ENCODE measurements around the gene ERF.
"Not testable (repeated sequence)": the region's sequence is repeated elsewhere in the genome, so short reads cannot be mapped to it uniquely, and the experiment has no call there.

The ERF gene

GRCh38 chr19:42275103-42275502 lies 20.2 kb upstream of the ERF start:
- DNase-seq = no peak

GRCh38 chr19:42274065-42274682 lies 19.2 kb upstream of the ERF start:
- no peak for DNase-seq

DNA sequence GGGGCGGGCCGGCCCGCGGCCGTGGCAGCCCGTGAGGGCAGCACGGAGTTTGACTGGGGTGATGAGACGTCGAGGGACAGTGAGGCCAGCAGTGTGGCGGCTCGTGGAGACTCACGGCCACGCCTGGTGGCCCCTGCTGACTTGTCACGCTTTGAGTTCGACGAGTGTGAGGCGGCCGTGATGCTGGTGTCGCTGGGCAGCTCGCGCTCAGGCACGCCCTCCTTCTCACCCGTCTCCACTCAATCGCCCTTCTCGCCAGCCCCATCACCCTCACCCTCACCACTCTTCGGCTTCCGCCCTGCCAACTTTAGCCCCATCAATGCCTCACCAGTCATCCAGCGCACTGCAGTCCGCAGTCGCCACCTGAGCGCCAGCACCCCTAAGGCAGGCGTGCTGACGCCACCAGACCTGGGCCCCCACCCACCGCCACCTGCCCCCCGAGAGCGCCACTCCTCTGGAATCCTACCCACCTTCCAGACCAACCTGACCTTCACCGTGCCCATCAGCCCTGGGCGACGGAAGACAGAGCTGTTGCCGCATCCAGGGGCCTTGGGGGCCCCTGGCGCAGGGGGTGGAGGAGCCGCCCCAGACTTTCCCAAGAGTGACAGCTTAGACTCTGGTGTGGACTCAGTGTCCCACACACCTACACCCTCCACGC lies 18.6 kb upstream of the ERF start:
- no peak for DNase-seq

- DNase-seq = no peak
These were observed 18.1 kb upstream of the ERF start for GRCh38 chr19:42272989-42273406.

GRCh38 chr19:42272535-42272897 lies 17.6 kb upstream of the ERF start:
- no peak for DNase-seq

DNA sequence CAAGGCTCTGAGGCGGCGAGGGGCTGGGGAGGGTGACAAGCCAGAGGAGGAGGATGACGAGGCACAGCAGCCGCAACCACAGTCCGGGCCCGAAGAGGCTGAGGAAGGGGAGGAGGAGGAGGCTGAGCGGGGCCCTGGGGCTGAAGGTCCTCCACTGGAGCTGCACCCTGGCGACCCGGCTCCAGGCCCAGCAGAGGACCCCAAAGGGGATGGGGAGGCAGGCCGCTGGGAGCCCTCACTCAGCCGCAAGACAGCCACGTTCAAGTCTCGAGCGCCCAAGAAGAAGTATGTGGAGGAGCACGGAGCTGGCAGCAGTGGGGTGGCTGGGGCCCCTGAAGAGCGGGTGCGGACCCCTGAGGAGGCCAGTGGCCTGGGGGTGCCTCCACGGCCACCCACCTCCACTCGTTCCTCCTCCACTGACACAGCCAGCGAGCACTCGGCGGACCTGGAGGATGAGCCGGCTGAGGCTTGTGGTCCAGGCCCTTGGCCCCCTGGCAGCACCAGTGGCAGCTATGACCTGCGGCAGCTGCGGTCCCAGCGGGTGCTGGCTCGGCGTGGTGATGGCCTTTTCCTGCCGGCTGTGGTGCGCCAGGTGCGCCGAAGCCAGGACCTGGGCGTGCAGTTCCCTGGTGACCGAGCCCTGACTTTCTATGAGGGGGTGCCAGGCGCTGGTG lies 17.1 kb upstream of the ERF start:
- DNase-seq = no peak

DNA sequence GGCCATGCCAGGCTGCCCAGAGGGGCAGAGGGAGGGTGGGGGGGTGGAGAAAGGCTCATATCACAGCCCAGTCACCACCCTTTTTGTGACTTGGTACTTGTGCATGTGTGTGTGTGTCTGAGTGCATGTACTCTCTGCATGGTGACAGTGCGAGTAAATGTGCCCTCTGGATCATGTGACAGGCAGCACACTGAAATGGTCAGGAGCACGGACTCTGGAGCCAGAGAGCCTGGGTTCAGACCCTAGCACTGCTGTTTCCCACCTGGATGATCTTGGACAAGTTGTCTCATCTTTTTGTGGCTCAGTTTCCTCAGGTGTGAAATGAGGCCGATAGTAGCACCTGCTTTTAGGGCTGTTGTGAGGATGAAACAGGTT lies 16.1 kb upstream of the ERF start:
- no peak for DNase-seq

GRCh38 chr19:42270346-42271044 lies 15.6 kb upstream of the ERF start:
- DNase-seq = peak; percentile 62

DNA sequence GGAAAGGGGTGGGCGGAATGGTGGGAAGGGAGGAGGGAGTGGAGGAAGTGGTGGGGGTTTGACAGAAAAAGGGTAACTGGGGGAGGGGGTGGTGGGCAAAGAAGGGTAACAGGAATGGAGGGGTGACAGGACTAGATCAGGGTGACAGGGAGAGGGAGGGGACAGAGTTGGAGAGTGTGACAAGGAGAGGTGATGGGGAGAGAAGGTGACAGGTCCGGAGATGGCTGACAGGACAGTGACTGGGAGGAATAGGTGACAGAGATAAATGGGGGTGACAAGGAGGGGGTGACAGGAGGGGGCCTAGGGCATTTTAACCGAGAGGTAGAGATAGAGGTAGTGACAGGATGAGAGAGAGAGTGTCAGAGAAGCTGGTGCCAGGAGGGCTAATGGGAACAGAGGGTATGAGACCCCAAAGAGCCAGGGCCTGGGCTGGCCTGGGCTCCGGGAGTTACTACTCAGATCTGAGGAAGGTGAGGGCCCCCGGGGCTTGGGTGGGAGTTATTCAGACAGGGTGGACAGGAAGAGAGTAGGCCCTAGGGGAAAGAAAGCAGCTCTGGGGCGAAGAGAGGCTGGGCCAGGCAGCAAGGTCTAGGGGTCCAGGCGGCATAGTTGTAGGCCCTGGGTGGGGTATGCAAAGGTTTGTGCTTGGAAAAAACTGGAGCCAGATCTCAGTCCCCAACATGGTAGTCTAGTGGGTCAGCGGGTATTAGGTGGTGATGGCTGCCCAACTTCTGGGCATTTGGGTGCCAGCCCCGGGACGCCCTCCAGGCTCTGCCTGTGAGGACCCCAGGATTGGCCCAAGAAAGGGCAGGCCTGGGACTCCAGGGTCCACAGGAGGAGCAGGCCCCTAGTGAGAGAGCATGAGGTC lies 14.8 kb upstream of the ERF start:
- no peak for DNase-seq

DNA sequence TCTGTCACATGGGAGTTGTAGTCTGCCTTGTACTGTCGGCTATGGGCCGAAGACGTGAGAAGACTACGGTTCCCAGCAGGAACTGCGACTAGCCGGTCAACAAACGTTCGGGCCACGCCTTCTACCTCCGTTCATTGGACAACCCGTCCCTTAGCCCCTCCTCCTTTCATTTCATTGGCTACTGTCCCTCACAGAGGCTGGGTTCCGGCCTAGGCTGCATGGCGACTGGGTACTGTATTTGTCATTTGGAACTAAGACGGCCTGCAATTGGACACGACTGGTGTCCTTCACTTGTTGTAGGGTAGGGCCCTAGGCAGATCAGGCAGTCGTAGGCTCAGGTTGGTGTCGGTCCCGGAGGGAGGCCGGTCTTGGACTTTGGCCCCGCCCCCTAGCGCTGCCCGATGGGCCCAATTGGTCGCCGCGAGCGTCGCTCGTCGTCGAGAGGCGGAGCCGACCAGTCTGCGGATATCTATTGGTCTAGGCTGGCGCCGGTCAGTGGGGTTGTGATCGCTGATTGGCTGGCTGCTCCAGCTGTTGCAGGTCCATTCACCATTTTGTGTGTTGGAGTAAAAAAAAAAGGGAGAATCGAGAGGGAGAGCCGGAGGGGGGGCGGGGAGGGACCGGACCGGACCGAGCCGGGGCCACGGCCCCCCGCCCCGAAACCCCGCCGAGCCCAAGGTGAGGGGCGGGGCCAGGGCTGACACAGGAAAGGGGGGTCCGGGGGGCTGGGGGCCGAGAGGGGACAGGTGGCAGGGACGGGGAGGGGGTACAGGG lies 14.0 kb upstream of the ERF start, which contains the start of gene CIC:
TSS of gene CIC (plus strand) at position 549 of the 774 bp plus-strand sequence. CDS start 2,532 bp downstream, outside the sequence.
- peak; percentile 98 for DNase-seq

GRCh38 chr19:42268142-42268703 lies 13.3 kb upstream of the ERF start:
- peak; percentile 99 for DNase-seq

DNA sequence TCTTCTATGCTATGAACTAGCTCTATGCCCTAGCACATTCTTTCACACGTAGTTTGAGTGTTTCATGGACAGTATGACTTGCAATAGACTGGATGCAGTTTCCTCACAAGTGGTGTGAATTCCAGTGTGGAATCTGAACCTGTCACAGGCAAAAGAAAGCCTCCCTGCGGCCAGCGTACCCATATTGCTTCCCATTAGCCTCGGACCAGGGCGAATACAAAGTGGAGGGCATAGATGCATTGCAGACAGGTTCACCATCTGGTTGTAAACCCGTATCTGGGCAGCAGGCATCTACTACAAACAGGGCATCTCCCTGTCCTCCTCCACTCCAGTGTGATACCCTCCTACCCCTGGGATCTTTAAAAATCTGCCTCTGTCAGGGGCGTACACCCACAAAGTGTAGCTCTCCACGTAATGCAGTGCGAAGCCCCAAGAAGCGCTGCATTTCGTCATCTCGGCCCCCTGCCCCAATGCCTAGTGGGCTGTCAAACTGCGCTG lies 12.8 kb upstream of the ERF start:
- DNase-seq = no peak

GRCh38 chr19:42266928-42267603 lies 12.1 kb upstream of the ERF start:
- DNase-seq = not testable (repeated sequence)

- DNase-seq = not testable (repeated sequence)
These were observed 11.2 kb upstream of the ERF start for GRCh38 chr19:42266105-42266504.

DNA sequence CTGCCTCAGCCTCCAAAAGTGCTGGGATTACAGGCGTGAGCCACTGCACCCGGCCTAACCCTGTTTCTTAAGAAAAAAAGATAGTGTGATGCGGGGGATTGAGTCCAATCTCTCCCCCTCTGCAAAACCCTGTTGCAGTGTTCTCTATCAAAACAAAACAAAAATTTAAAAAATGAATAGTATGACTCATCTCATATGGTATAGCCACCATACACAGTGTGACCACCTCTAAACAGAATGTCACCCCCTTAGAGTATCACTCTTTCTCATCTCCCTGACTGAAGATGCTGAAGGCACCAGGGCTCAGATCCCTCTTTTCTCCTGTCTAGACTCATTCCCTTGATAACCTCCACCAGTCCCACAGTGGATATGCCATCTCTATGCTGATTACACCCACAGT lies 6.8 kb upstream of the ERF start:
- DNase-seq = no peak

DNA sequence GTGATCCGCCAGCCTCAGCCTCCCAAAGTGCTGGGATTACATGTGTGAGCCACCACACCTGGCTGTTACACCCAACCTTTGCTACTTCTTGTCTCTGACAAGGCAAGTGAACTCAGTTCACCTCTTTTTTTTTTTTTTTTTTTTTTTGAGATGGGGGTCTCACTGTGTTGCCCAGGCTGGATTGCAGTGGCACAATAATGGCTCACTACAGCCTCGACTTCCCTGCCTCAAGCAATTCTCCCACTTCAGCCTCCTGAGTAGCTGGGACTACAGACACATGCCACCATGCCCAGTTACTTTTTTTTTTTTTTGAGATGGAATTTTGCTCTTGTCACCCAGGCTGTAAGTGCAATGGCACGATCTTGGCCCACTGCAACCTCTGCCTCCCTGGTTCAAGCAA lies 2.9 kb upstream of the ERF start:
- DNase-seq = not testable (repeated sequence)

DNA sequence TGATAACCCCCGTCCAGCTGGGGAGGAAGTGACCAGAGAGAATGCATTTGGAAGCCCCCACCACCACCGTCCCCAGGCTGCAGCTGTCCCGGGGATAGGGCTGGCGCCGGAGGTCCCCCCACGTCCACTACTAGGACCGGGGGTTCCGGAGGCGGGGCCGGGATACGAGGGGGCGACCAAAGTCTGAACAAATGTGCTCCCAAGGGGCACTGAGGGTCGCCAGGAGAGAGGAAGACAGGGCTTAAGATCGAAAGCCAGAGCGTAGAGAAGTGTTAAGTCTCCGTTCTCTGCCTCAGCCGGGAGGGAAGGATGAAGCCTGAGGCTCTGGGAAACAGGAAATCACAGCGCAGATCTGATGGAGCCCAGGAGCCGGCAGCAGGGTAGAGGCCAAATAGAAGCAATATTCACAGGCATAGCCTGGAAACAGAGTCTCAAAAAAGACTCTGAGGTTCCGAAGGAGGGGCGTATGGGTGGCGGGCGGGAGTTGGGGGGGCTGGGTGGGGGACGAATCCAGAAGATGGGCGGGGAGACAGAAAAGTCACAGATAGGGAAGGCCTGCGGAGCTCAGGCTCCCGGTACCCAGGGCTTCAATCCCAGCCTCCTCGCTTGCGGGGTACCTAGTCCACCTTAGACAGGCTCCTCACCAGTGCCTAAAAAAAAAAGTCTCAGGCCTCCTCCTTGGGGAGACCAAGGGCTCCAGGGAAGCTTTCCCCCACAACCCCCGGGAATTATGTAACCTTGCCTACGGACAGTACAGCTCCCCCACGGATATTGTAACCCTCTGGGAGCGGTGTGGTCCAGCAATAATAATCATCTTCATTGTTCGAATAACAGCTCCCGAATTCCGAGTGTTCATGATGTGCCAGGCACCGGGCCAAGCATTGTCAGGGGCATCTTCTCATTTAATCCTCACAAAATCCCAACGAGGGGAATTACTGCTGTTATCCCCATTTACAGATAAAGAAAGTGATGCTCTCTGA lies 1.1 kb upstream of the ERF start:
- DNase-seq = no peak

GRCh38 chr19:42254089-42254849 lies 659 bp downstream of the ERF start:
- DNase-seq = peak; percentile 79
